ENCODE results near the gene PDE4B. TPM values are rescaled to one million over a fixed set of nuclear protein-coding genes. Genes with fewer than 3 reads are reported as not detected.

Gene PDE4B
- total and polyA plus RNA-seq, 2 of the 13 experiments (the other 11 are each of a cell fraction or from before 2014, with no cell fraction given): not detected

- H3K79me2 ChIP-seq (ENCODE audit: insufficient read depth, low read length): no peaks in the 10 kb centered on the region
- no peaks in the 10 kb centered on the region for H4K20me1 ChIP-seq (ENCODE audit: insufficient read depth, low read length)
- no peaks in the 10 kb centered on the region for H3K27me3 ChIP-seq (ENCODE audit: control insufficient read depth in 1 of 2, insufficient read depth in 2 of 2, low read length in 2 of 2)
- no peak overlapping the region for H3K4me3 ChIP-seq (replicated peaks in 1 of 3; ENCODE audit: insufficient read depth in 1 of 3, low read depth in 2 of 3, low read length in 3 of 3)
- H3K36me3 ChIP-seq (replicated peaks in 1 of 2; ENCODE audit: control insufficient read depth in 1 of 2, insufficient read depth in 2 of 2, low read length in 2 of 2): no peaks in the 10 kb centered on the region
- no peak overlapping the region for H3K27ac ChIP-seq (ENCODE audit: extremely low read length, insufficient read depth, low read length)
- CTCF ChIA-PET (ENCODE audit: low intra/inter-chr PET ratio, low total read pairs): no interaction called here
- DNase-seq (ENCODE audit: low spot score) (no peak), FAIRE-seq (no peak), ATAC-seq (no peak)
- intact Hi-C loops (cut with micrococcal nuclease; ENCODE audit: unreplicated experiment): no loop called here
- no peak overlapping the region for H3K4me2 ChIP-seq (ENCODE audit: low read depth, low read length)
- in situ Hi-C loops (cut with HindIII; ENCODE audit: extremely low pct_ligation_motif_present, low pct_unique_long_range_greater_than_20kb): no loop called here
- H3K4me1 ChIP-seq (ENCODE audit: insufficient read depth, low read length): no peaks in the 10 kb centered on the region
- no peaks in the 10 kb centered on the region for H3K9me3 ChIP-seq (ENCODE audit: low read length)
- H3K9ac ChIP-seq (ENCODE audit: insufficient read depth, low read depth, low read length): no peak overlapping the region
- BruUV-seq (replicated peaks): no TSS peak
- 17% methylated on average over 5 of the region's 5 CpGs for WGBS (ENCODE audit: low lambda C conversion rate)
- POLR2A ChIA-PET: no interaction called here
- TF ChIP-seq KLF9 (CRISPR knock-in tag; IDR thresholded peaks at IDR 0.05; ENCODE audit: low read depth): no peak
- TF ChIP-seq ZFP82 (CRISPR knock-in tag; IDR thresholded peaks at IDR 0.05; ENCODE audit: borderline replicate concordance): no peak
- TF ChIP-seq ZNF362 (CRISPR knock-in tag; IDR thresholded peaks at IDR 0.05; ENCODE audit: borderline replicate concordance): no peak
- no peak overlapping the region for H2AFZ ChIP-seq (ENCODE audit: low read length)
These were observed 383.5 kb downstream of the PDE4B start for GRCh38 chr1:66176012-66176715.

- ATAC-seq (no peak; the same call in 2 of the 3 replicates), DNase-seq (ENCODE audit: low spot score) (no peak), FAIRE-seq (no peak)
- Histone ChIP-seq H3K9ac (ENCODE audit: insufficient read depth, low read depth, low read length) (no peak overlapping the region), H4K20me1 (ENCODE audit: insufficient read depth, low read length) (no peaks in the 10 kb centered on the region), H2AFZ (ENCODE audit: low read length) (no peak overlapping the region), H3K36me3 (replicated peaks in 1 of 2; ENCODE audit: control insufficient read depth in 1 of 2, insufficient read depth in 2 of 2, low read length in 2 of 2) (no peaks in the 10 kb centered on the region), H3K4me3 (replicated peaks in 1 of 3; ENCODE audit: insufficient read depth in 1 of 3, low read depth in 2 of 3, low read length in 3 of 3) (no peak overlapping the region), H3K4me1 (ENCODE audit: insufficient read depth, low read length) (no peaks in the 10 kb centered on the region), H3K27ac (ENCODE audit: extremely low read length, insufficient read depth, low read length) (no peak overlapping the region), H3K4me2 (ENCODE audit: low read depth, low read length) (no peak overlapping the region), H3K79me2 (ENCODE audit: insufficient read depth, low read length) (no peaks in the 10 kb centered on the region), H3K27me3 (ENCODE audit: control insufficient read depth in 1 of 2, insufficient read depth in 2 of 2, low read length in 2 of 2) (no peaks in the 10 kb centered on the region; a peak in 1 of 5 replicates), H3K9me3 (ENCODE audit: low read length) (no peaks in the 10 kb centered on the region)
- CTCF ChIA-PET (ENCODE audit: low intra/inter-chr PET ratio, low total read pairs): no interaction called here
- in situ Hi-C loops (cut with HindIII; ENCODE audit: extremely low pct_ligation_motif_present, low pct_unique_long_range_greater_than_20kb) (no loop called here), intact Hi-C loops (cut with micrococcal nuclease; ENCODE audit: unreplicated experiment) (no loop called here)
- POLR2A ChIA-PET: no interaction called here
- BruUV-seq (replicated peaks): no TSS peak
- 0% methylated on average over 1 of the region's 1 CpG for WGBS (ENCODE audit: low lambda C conversion rate)
- TF ChIP-seq ZBTB25 (CRISPR knock-in tag; IDR thresholded peaks at IDR 0.05) (no peak), DRAP1 (CRISPR knock-in tag; IDR thresholded peaks at IDR 0.05) (no peak), HOMEZ (CRISPR knock-in tag; IDR thresholded peaks at IDR 0.05; ENCODE audit: low read depth) (no peak), SIX4 (CRISPR knock-in tag; IDR thresholded peaks at IDR 0.05) (no peak), CEBPZ (IDR thresholded peaks at IDR 0.05; ENCODE audit: low read length) (no peak), PAWR (CRISPR knock-in tag; IDR thresholded peaks at IDR 0.05; ENCODE audit: borderline replicate concordance) (no peak), ZNF629 (CRISPR knock-in tag; conservative IDR thresholded peaks at IDR 0.05) (no peak)
These were observed 384.1 kb downstream of the PDE4B start for GRCh38 chr1:66176832-66177231.

Data from HepG2 (cell line).